Sigmoid colon (tissue), 7 donors: Measurements from ENCODE around the gene NPFFR1. TPM values are rescaled to one million over a fixed set of nuclear protein-coding genes. Genes with fewer than 3 reads are reported as not detected.

Source experiments
- DNase-seq: peaks from one replicate; pipeline ENCODE4 v3.0.0-alpha.2; 2019
- H3K27ac ChIP-seq, 4 donors: fragments of 200-600 bp; sonication (generic); one replicate each; pipeline ENCODE4 v1.5.1; 2016 to 2019; ENCODE audit warnings: mild to moderate bottlenecking in 1 of 4
- H3K27me3 ChIP-seq, 3 donors: fragments of 200-600 bp; sonication (generic); one replicate each; pipeline ENCODE4 v1.5.1; 2019; ENCODE audit warnings: mild to moderate bottlenecking in 1 of 3
- H3K36me3 ChIP-seq, 4 donors: fragments of 200-600 bp; sonication (generic); one replicate each; pipeline ENCODE4 v1.5.1; 2016 to 2019
- H3K4me1 ChIP-seq, 4 donors: fragments of 200-600 bp; sonication (generic); one replicate each; pipeline ENCODE4 v1.5.1; 2017 to 2019
- H3K4me3 ChIP-seq, 4 donors: fragments of 200-600 bp; sonication (generic); one replicate each; pipeline ENCODE4 v1.5.1; 2017 to 2019; ENCODE audit warnings: mild to moderate bottlenecking in 2 of 4, moderate library complexity in 1 of 4
- H3K9me3 ChIP-seq, 4 donors: fragments of 200-600 bp in 3 of 4; sonication (generic) in 3 of 4; one replicate each; pipeline versions ENCODE4 v1.5.1 to v1.6.1; 2013 to 2019
- EP300 ChIP-seq, 4 donors: sonication (generic); formaldehyde crosslinking; IDR thresholded peaks; one replicate each; pipeline ENCODE4 v1.6.1; 2017; ENCODE audit warnings: antibody characterized with exemption in 4 of 4
- POLR2A ChIP-seq, 2 donors: fragments of 450-650 bp; IDR thresholded peaks; one replicate each; pipeline ENCODE4 v1.6.1; 2016; ENCODE audit warnings: antibody characterized with exemption in 2 of 2, mild to moderate bottlenecking in 2 of 2, moderate library complexity in 2 of 2
- POLR2AphosphoS5 ChIP-seq, 4 donors: sonication (generic); formaldehyde crosslinking; IDR thresholded peaks; one replicate each; pipeline ENCODE4 v1.6.1; 2017; ENCODE audit warnings: antibody characterized with exemption in 4 of 4
- WGBS, 2 donors: extraction: QIAGEN DNeasy Blood & Tissue Kit; methylation state at CpG; one replicate each; pipeline ENCODE4 v1.1.7; 2013; 5-methylcytosine and 5-hydroxymethylcytosine counted together
- intact Hi-C: fragments of 100-400 bp; cut with DNase I; formaldehyde crosslinking; loops from one replicate; pipeline ENCODE4 v1.15.1; 2023
- polyA plus RNA-seq, 3 donors: library from polyadenylated mRNA; stranded (reverse); fragments of 200-250 nt; gene quantifications; one replicate each; pipeline ENCODE4 v1.2.3, GENCODE V29; 2013
- total RNA-seq, 4 donors: library from RNA; depleted of rRNA; stranded (reverse); fragments of >200 nt; gene quantifications; one replicate each; pipeline ENCODE4 v1.1.0, GENCODE V29; 2016
- TF ChIP-seq, protein P1 (sequence below), 4 experiments: fragments of 450-650 bp in 3 of 4; fragments of 200-600 bp in 1 of 4; IDR thresholded peaks; one replicate each; pipeline ENCODE4 v1.5.1; 2016 to 2019; ENCODE audit warnings: antibody characterized with exemption in 4 of 4, mild to moderate bottlenecking in 3 of 4, moderate library complexity in 2 of 4
- donor health status: healthy with polysubstance abuse.
- donor health status: Bipolar disorder and iron deficiency.
- donor health status: healthy.

The NPFFR1 gene
- total and polyA plus RNA-seq, 7 donors, result under 0.01 to 0.44 (median under 0.01) TPM; not detected in 4

DNA sequence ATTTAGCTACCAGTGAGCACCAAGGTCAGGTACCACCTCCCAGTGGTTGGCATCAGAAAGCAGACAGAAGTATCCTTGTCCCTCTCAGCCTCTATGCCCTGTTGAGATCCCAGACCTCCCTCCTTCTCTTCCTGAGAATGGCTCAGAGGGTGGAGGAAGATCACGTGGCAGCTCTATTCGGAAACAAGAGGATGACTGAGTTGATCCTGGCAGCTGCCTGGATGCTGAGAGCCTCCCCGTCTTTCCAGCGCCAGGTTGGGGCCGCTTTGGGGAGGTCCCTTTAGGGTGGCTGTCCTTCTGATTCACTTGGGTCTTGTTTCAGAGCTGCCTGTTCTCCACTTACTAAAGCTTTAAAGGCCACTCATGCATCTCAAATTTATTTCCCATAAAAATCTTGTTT is 36.9 kb upstream of the NPFFR1 start:
- Histone ChIP-seq H3K36me3 (peaks cover 0 to 5% (median 0%) of the 10 kb centered on the region in 4 donors), H3K9me3 (no peaks in the 10 kb centered on the region), H3K4me3 (no peak overlapping the region), H3K4me1 (peaks cover 0 to 8% (median 0%) of the 10 kb centered on the region in 4 donors), H3K27me3 (no peaks in the 10 kb centered on the region), H3K27ac (no peak overlapping the region)
- TF ChIP-seq POLR2AphosphoS5 (IDR thresholded peaks at IDR 0.05) (no peak), EP300 (IDR thresholded peaks at IDR 0.05) (no peak)
- DNase-seq, result no peak
- WGBS, 2 donors, result 82 to 94% methylated on average over 5 of the region's 5 CpGs
- intact Hi-C loops, result no loop called here

DNA sequence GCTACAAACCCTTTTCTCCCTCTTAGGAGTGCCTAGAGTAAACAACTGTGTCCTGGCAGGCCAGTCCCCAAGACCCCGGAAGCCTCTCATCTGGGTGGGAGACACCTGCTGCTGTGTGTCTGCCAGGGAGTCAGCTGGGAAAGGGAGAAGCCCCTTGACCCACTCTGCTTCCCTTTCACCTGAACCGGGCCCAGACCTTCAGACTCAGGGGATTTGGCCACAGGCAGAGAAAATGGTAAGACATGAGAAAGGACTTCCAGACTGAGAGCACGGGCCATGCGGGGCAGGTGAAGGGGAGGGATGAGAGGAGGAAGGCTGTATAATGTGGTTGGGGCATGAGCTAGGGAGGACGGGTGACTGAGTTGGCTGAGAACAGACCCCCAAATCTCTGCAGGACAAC is 36.0 kb upstream of the NPFFR1 start:
- peaks cover 0 to 5% (median 0%) of the 10 kb centered on the region in 4 donors for H3K36me3 ChIP-seq
- H3K27me3 ChIP-seq, result no peaks in the 10 kb centered on the region
- no peak for DNase-seq
- no peak overlapping the region for H3K27ac ChIP-seq
- no peaks in the 10 kb centered on the region for H3K9me3 ChIP-seq
- no peak overlapping the region for H3K4me3 ChIP-seq
- WGBS, 2 donors, result 87 to 92% methylated on average over 5 of the region's 5 CpGs
- TF ChIP-seq, protein P1, sequence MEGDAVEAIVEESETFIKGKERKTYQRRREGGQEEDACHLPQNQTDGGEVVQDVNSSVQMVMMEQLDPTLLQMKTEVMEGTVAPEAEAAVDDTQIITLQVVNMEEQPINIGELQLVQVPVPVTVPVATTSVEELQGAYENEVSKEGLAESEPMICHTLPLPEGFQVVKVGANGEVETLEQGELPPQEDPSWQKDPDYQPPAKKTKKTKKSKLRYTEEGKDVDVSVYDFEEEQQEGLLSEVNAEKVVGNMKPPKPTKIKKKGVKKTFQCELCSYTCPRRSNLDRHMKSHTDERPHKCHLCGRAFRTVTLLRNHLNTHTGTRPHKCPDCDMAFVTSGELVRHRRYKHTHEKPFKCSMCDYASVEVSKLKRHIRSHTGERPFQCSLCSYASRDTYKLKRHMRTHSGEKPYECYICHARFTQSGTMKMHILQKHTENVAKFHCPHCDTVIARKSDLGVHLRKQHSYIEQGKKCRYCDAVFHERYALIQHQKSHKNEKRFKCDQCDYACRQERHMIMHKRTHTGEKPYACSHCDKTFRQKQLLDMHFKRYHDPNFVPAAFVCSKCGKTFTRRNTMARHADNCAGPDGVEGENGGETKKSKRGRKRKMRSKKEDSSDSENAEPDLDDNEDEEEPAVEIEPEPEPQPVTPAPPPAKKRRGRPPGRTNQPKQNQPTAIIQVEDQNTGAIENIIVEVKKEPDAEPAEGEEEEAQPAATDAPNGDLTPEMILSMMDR (IDR thresholded peaks at IDR 0.05), result no peak
- TF ChIP-seq EP300 (IDR thresholded peaks at IDR 0.05) (no peak), POLR2AphosphoS5 (IDR thresholded peaks at IDR 0.05) (no peak), POLR2A (IDR thresholded peaks at IDR 0.05) (no peak)
- intact Hi-C loops, result no loop called here
- peaks cover 0 to under 1% (median 0%) of the 10 kb centered on the region in 4 donors for H3K4me1 ChIP-seq

DNA sequence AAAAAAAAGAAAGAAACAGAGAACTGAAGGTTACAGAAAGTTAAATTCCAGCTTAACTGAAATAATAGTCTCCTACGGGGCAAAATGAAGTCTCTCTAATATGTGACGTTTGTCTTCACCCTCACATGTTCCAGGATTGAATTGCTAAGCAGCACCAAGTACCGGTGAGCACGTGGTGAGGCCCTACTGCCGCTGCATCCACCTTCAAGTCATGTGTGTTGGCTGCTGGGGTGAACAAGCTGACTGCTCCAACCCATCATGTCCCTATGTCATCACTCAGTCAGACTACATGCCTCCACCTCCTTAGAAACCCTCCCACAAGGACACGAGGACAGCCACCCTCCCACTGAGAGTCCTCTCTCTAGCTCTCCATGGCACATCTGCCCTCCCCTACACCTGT is 35.4 kb upstream of the NPFFR1 start:
- 90 to 92% methylated on average over 6 of the region's 6 CpGs for WGBS, 2 donors
- peaks cover 0 to 5% (median 0%) of the 10 kb centered on the region in 4 donors for H3K36me3 ChIP-seq
- TF ChIP-seq POLR2A (IDR thresholded peaks at IDR 0.05) (no peak), EP300 (IDR thresholded peaks at IDR 0.05) (no peak), POLR2AphosphoS5 (IDR thresholded peaks at IDR 0.05) (no peak)
- TF ChIP-seq, protein P1 (IDR thresholded peaks at IDR 0.05), result no peak
- H3K4me3 ChIP-seq, result no peak overlapping the region
- DNase-seq, result no peak
- intact Hi-C loops, result no loop called here
- H3K9me3 ChIP-seq, result no peaks in the 10 kb centered on the region
- no peaks in the 10 kb centered on the region for H3K4me1 ChIP-seq
- H3K27me3 ChIP-seq, result no peaks in the 10 kb centered on the region
- H3K27ac ChIP-seq, result no peak overlapping the region

DNA sequence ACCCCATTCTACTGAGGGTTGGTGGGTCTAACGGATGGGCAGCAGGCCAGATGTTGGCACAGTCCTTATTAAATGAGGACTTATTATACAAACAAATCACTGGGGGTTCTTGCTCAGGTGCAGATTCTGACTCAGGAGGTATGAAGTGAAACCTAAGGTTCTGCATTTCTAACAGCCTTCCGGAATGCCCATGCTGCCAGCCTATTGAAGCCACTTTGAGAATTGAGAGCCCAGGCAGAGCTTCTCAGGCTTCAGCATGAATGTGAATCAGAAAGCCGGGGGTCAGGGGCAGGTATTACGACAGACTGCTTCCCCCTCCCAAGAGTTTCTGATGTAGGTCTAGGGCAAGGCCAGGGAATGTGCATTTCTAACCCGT is 34.1 kb upstream of the NPFFR1 start:
- Histone ChIP-seq H3K9me3 (no peaks in the 10 kb centered on the region), H3K4me3 (no peak overlapping the region), H3K27me3 (no peaks in the 10 kb centered on the region), H3K36me3 (peaks cover 0 to 5% (median 0%) of the 10 kb centered on the region in 4 donors), H3K4me1 (no peaks in the 10 kb centered on the region), H3K27ac (no peak overlapping the region)
- 90 to 97% methylated on average over 5 of the region's 5 CpGs for WGBS, 2 donors
- intact Hi-C loops, result no loop called here
- DNase-seq, result no peak
- TF ChIP-seq POLR2AphosphoS5 (IDR thresholded peaks at IDR 0.05) (no peak), POLR2A (IDR thresholded peaks at IDR 0.05) (no peak)
- TF ChIP-seq, protein P1 (IDR thresholded peaks at IDR 0.05), result no peak

DNA sequence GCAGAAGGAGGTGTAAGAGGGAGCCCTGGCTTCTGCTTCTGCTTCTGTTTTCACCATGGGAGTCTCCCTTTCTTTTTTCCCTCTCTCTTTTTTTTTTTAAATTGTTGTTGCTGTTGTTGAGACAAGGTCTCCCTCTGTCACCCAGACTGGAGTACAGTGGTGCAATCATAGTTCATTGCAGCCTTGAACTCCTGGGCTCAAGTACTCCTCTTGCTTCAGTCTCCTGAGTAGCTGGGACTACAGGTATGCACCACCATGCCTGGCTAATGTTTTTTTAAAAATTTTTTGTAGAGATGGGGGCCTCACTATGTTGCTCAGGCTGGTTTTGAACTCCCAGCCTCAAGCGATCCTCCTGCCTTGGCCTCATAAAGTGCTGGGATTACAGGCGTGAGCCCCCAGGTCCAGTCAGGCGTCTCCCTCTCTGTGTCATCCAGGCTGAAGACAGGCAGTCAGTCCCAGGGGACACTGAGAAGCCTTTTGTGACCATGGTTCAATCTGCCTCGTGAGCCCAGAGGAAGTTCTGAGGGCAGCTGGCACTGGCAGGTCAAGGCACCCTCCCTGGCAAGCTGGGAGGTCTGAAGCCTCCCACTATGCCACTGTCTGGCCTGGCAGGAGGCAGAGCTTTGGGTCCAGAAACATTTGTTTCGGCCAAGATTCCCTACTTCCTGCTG is 33.6 kb upstream of the NPFFR1 start:
- Histone ChIP-seq H3K4me3 (no peak overlapping the region), H3K27me3 (no peaks in the 10 kb centered on the region), H3K36me3 (peaks cover 0 to 5% (median 0%) of the 10 kb centered on the region in 4 donors), H3K9me3 (no peaks in the 10 kb centered on the region), H3K4me1 (no peaks in the 10 kb centered on the region), H3K27ac (no peak overlapping the region)
- intact Hi-C loops, result no loop called here
- TF ChIP-seq POLR2AphosphoS5 (IDR thresholded peaks at IDR 0.05) (no peak), EP300 (IDR thresholded peaks at IDR 0.05) (no peak), POLR2A (IDR thresholded peaks at IDR 0.05) (no peak)
- TF ChIP-seq, protein P1 (IDR thresholded peaks at IDR 0.05), result no peak
- no peak for DNase-seq
- 81 to 90% methylated on average over 5 of the region's 5 CpGs for WGBS, 2 donors
